Pancreas (tissue), 10 donors: ENCODE measurements around the gene STT3B. TPM values are rescaled to one million over a fixed set of nuclear protein-coding genes. Genes with fewer than 3 reads are reported as not detected.

ENCODE experiments used
- ATAC-seq, 4 donors: fragments of 200-7000 bp; cut with Tn5 transposase; one replicate each; pipeline versions ENCODE4 v1.8.0 to v1.9.1; 2020; ENCODE audit warnings: mild to moderate bottlenecking in 4 of 4, moderate library complexity in 4 of 4
- DNase-seq, 6 donors: peaks; one replicate each; pipeline ENCODE4 v3.0.0-alpha.2; 2020
- FAIRE-seq: peaks from 2 replicates; lab custom pipeline; 2012; peaks lifted over from hg19 to GRCh38; lab: Jason Lieb, UNC
- H3K27ac ChIP-seq, 4 donors: fragments of 200-600 bp; sonication (generic); 1 replicate in 3 of 4; 2 replicates in 1 of 4; pipeline versions ENCODE4 v1.5.0 to v1.8.0; 2020
- H3K27me3 ChIP-seq, 4 donors: fragments of 200-600 bp; one replicate each; pipeline ENCODE4 v1.8.0; 2021
- H3K36me3 ChIP-seq, 3 donors: fragments of 200-600 bp; sonication (generic) in 1 of 3; one replicate each; pipeline versions ENCODE4 v1.5.0 to v1.8.0; 2020 to 2021
- H3K4me1 ChIP-seq, 3 donors: fragments of 200-600 bp; one replicate each; pipeline ENCODE4 v1.8.0; 2021
- H3K4me3 ChIP-seq, 4 donors: fragments of 200-600 bp; sonication (generic) in 2 of 4; one replicate each; pipeline versions ENCODE4 v1.5.0 to v1.8.0; 2020 to 2021
- H3K9me3 ChIP-seq, 4 donors: fragments of 200-600 bp; one replicate each; pipeline ENCODE4 v1.8.0; 2021
- CTCF ChIP-seq, 4 donors: fragments of 200-600 bp; sonication (generic) in 3 of 4; IDR thresholded peaks; one replicate each; pipeline versions ENCODE4 v1.5.0 to v1.8.0; 2021; ENCODE audit warnings: antibody characterized with exemption in 4 of 4
- WGBS, 2 donors: extraction: QIAGEN DNeasy Blood & Tissue Kit; methylation state at CpG; one replicate each; pipeline ENCODE4 v1.1.7; 2013; 5-methylcytosine and 5-hydroxymethylcytosine counted together
- intact Hi-C, 3 donors: fragments of 100-400 bp; cut with DNase I; formaldehyde crosslinking; loops; one replicate each; pipeline versions ENCODE4 v1.11.1 to v1.14.2; 2022
- polyA plus RNA-seq, 2 donors: library from polyadenylated mRNA; stranded (reverse); fragments of 200-250 nt; gene quantifications; one replicate each; pipeline ENCODE4 v1.2.3, GENCODE V29; 2013
- total RNA-seq, 6 donors: library from RNA; stranded (reverse); fragmentation: NEBNext Ultra II Directional in 4 of 6; extraction: Animal tissue kit (Norgen Biotek cat#: 25700) in 4 of 6; gene quantifications; one replicate each; pipeline versions ENCODE4 v1.2.1 to v1.2.4, GENCODE V29; 2021 to 2023
- donor health status: healthy with polysubstance abuse.
- donor health status: DM: no; HTN: no; CAD: no; lungs with moderate emphysema.
- donor health status: DM: no; HTN: no; CAD: no.
- donor health status: control.
- donor health status: control.
- donor health status: Bipolar disorder and iron deficiency.
- donor health status: DM: yes; HTN: yes; CAD: no.
- donor health status: DM: no; HTN: no; CAD: no.
- donor health status: DM: no; HTN: no; CAD: no.
- donor health status: DM: yes; HTN: yes; CAD: no.

The STT3B gene
- total and polyA plus RNA-seq, 8 donors = 23.7 to 61.9 (median 51.0) TPM

DNA sequence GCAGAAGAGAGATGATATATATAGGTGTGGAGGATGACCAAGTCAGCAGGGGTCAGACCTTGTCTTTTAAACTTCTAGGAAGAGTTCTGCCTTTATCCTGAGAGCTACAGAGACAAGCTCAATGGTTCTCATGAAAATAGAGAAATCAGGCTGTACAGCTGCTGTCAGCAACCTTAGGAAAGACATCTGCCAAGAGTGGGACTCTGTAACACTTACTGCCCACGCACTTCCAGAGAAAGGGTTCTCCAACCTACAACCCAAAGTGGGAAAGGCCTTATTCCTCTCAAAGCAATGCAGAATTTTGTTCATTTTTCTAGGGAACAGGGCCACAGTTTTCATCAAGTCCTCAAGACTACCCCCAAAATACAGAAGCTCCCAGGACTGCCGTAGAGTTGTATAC lies 138.7 kb downstream of the STT3B start:
- no peak for TF ChIP-seq CTCF (IDR thresholded peaks at IDR 0.05)
- no peak for DNase-seq
- no peak overlapping the region for H3K4me3 ChIP-seq
- H3K27me3 ChIP-seq = no peaks in the 10 kb centered on the region
- intact Hi-C loops = no loop called here
- no peak overlapping the region for H3K27ac ChIP-seq
- H3K4me1 ChIP-seq = peaks cover 0 to 6% (median 0%) of the 10 kb centered on the region in 3 donors
- no peaks in the 10 kb centered on the region for H3K36me3 ChIP-seq
- 88 to 90% methylated on average over 2 of the region's 2 CpGs for WGBS, 2 donors
- H3K9me3 ChIP-seq = no peaks in the 10 kb centered on the region
- ATAC-seq = no peak
- no peak for FAIRE-seq

DNA sequence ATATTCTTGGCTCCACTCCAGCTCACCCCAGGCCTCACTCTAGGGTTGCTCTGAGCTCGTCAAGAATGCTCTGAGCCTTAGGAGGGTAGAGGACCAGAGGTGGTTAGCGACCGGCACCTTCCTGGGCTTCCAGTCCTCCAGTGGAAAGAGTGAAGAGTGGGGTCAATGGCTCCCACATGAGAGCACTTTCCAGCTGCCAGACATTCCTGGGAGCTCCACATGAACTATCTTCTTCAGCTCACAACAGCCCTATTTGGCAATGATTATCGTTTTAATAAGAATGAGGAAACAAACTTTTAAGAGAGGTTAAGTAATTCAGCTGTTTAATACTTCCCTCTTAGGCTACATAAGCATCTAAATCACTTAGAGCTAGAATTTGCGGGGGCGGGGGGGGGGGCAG lies 139.3 kb downstream of the STT3B start:
- no peak for TF ChIP-seq CTCF (IDR thresholded peaks at IDR 0.05)
- Histone ChIP-seq H3K4me1 (peaks cover 0 to 6% (median 0%) of the 10 kb centered on the region in 3 donors), H3K27ac (no peak overlapping the region), H3K27me3 (no peaks in the 10 kb centered on the region), H3K4me3 (no peak overlapping the region), H3K36me3 (no peaks in the 10 kb centered on the region), H3K9me3 (no peaks in the 10 kb centered on the region)
- intact Hi-C loops = no loop called here
- ATAC-seq = no peak
- DNase-seq = no peak
- WGBS, 2 donors = 63 to 75% methylated on average over 5 to 6 of the region's 6 CpGs
- no peak for FAIRE-seq

DNA sequence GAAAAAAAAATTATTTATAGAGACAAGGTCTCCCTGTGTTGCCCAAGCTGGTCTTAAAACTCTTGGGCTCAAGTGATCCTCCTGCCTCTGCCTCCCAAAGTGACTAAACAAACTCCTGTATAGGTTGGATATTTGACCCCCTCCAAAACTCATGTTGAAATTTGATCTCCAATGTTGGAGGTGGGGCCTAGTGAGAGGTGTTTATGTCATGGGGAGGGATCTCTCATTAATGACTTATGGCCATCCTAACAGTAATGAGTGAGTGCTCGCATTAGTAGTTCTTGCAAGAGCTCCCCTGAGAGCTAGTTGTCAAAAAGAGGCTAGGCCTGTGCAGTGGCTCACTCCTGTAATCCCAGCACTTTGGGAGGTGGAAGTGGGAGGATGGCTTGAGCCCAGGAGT lies 141.2 kb downstream of the STT3B start:
- WGBS, 2 donors = 89 to 91% methylated on average over 1 of the region's 1 CpG
- peaks cover 0 to 6% (median 0%) of the 10 kb centered on the region in 3 donors for H3K4me1 ChIP-seq
- no peaks in the 10 kb centered on the region for H3K36me3 ChIP-seq
- ATAC-seq = no peak
- H3K27ac ChIP-seq = no peak overlapping the region
- FAIRE-seq = no peak
- H3K9me3 ChIP-seq = no peaks in the 10 kb centered on the region
- intact Hi-C loops = no loop called here
- TF ChIP-seq CTCF (IDR thresholded peaks at IDR 0.05) = no peak
- no peaks in the 10 kb centered on the region for H3K27me3 ChIP-seq
- no peak for DNase-seq
- H3K4me3 ChIP-seq = no peak overlapping the region

- H3K27me3 ChIP-seq = no peaks in the 10 kb centered on the region
- DNase-seq (no peak), ATAC-seq (no peak), FAIRE-seq (no peak)
- TF ChIP-seq CTCF (IDR thresholded peaks at IDR 0.05) = no peak
- no peaks in the 10 kb centered on the region for H3K9me3 ChIP-seq
- WGBS, 2 donors = 82 to 87% methylated on average over 8 of the region's 8 CpGs
- H3K36me3 ChIP-seq = no peaks in the 10 kb centered on the region
- H3K4me3 ChIP-seq = no peak overlapping the region
- intact Hi-C loops = no loop called here
- H3K27ac ChIP-seq = no peak overlapping the region
- no peaks in the 10 kb centered on the region for H3K4me1 ChIP-seq
Measured at GRCh38 chr3:31676556-31676955, 143.8 kb downstream of the STT3B start.

- Histone ChIP-seq H3K27me3 (no peaks in the 10 kb centered on the region), H3K36me3 (no peaks in the 10 kb centered on the region), H3K4me3 (no peak overlapping the region), H3K4me1 (no peaks in the 10 kb centered on the region), H3K27ac (peak overlapping the region in 1 of 4 donors; percentile 5), H3K9me3 (no peaks in the 10 kb centered on the region)
- FAIRE-seq (no peak), DNase-seq (no peak), ATAC-seq (peak in 2 of 4 donors; percentile 15 to 40)
- TF ChIP-seq CTCF (IDR thresholded peaks at IDR 0.05) = no peak
- intact Hi-C loops = no loop called here
- 65 to 77% methylated on average over 10 of the region's 10 CpGs for WGBS, 2 donors
Measured at GRCh38 chr3:31680072-31680870, 147.5 kb downstream of the STT3B start.
